ENCODE results near the gene ABCF2.
A peak's percentile ranks its signal among the peaks of the same experiment; 100 is the strongest.

Gene ABCF2

GRCh38 chr7:151236406-151236805, 9.4 kb upstream of the ABCF2 start:
- no peak overlapping the region for H3K4me3 ChIP-seq (ENCODE audit: low read length)
- no peak for TF ChIP-seq CTCF (conservative IDR thresholded peaks at IDR 0.05; ENCODE audit: low read depth, low read length)
- no peak for DNase-seq (ENCODE audit: low read depth)

GRCh38 chr7:151235091-151235787, 8.2 kb upstream of the ABCF2 start:
- no peak for DNase-seq (ENCODE audit: low read depth)
- no peak for TF ChIP-seq CTCF (conservative IDR thresholded peaks at IDR 0.05; ENCODE audit: low read depth, low read length)
- H3K4me3 ChIP-seq (ENCODE audit: low read length), result no peak overlapping the region

- TF ChIP-seq CTCF (conservative IDR thresholded peaks at IDR 0.05; ENCODE audit: low read depth, low read length), result no peak
- H3K4me3 ChIP-seq (ENCODE audit: low read length), result peak overlapping the region; percentile 94
- DNase-seq (ENCODE audit: low read depth), result no peak
These were observed 6.8 kb upstream of the ABCF2 start for GRCh38 chr7:151233804-151234203.

- DNase-seq (ENCODE audit: low read depth), result no peak
- H3K4me3 ChIP-seq (ENCODE audit: low read length), result peak overlapping the region; percentile 94
- TF ChIP-seq CTCF (conservative IDR thresholded peaks at IDR 0.05; ENCODE audit: low read depth, low read length), result no peak
These were observed 6.1 kb upstream of the ABCF2 start for GRCh38 chr7:151232917-151233701.

GRCh38 chr7:151232091-151232916, 5.3 kb upstream of the ABCF2 start, which contains the start of gene CHPF2:
CHPF2 (plus strand) TSS chr7:151232483; CDS start chr7:151234012, 1,529 bp downstream.
- no peak for DNase-seq (ENCODE audit: low read depth)
- TF ChIP-seq CTCF (conservative IDR thresholded peaks at IDR 0.05; ENCODE audit: low read depth, low read length), result no peak
- H3K4me3 ChIP-seq (ENCODE audit: low read length), result peak within 1 kb of the TSS; percentile 94

- H3K4me3 ChIP-seq (ENCODE audit: low read length), result no peak overlapping the region
- TF ChIP-seq CTCF (conservative IDR thresholded peaks at IDR 0.05; ENCODE audit: low read depth, low read length), result no peak
- no peak for DNase-seq (ENCODE audit: low read depth)
These were observed 4.1 kb upstream of the ABCF2 start for GRCh38 chr7:151231080-151231479.

All from retinal pigment epithelial cell (primary cell).